Omental fat pad (tissue), 4 donors: ENCODE measurements around the gene TXNDC8. TPM values are rescaled to one million over a fixed set of nuclear protein-coding genes. Genes with fewer than 3 reads are reported as not detected.
"Not testable (repeated sequence)": the region's sequence is repeated elsewhere in the genome, so short reads cannot be mapped to it uniquely, and the experiment has no call there.

ENCODE experiments used
- ATAC-seq: fragments of 150-250 bp; one replicate; pipeline ENCODE4 v1.9.1; 2016; ENCODE audit warnings: mild to moderate bottlenecking, moderate library complexity; ENCODE audit not compliant: low FRiP score
- DNase-seq: peaks from one replicate; pipeline ENCODE4 v3.0.0-alpha.2; 2019; ENCODE audit warnings: low spot score
- CTCF ChIP-seq, 3 donors: fragments of 450-650 bp; IDR thresholded peaks; one replicate each; pipeline ENCODE4 v1.5.1; 2016 to 2017; ENCODE audit warnings: antibody characterized with exemption in 3 of 3, mild to moderate bottlenecking in 3 of 3, moderate library complexity in 2 of 3
- total RNA-seq, 4 donors: library from RNA; depleted of rRNA; stranded (reverse); fragments of >200 nt; gene quantifications; one replicate each; pipeline ENCODE4 v1.1.0, GENCODE V29; 2016

Gene TXNDC8
- not detected for total RNA-seq

- TF ChIP-seq CTCF (IDR thresholded peaks at IDR 0.05), result no peak
- no peak for ATAC-seq
- DNase-seq, result no peak
Measured at GRCh38 chr9:110337727-110338126, at the start of gene TXNDC8. Gene TXNDC8 (minus strand): TSS chr9:110337863.

- ATAC-seq, result no peak
- TF ChIP-seq CTCF (IDR thresholded peaks at IDR 0.05), result no peak
- no peak for DNase-seq
Measured at GRCh38 chr9:110383491-110383890, 45.8 kb upstream of the TXNDC8 start.

- TF ChIP-seq CTCF (IDR thresholded peaks at IDR 0.05), result no peak
- DNase-seq (no peak), ATAC-seq (no peak)
Measured at GRCh38 chr9:110382731-110383130, 45.1 kb upstream of the TXNDC8 start.

- TF ChIP-seq CTCF (IDR thresholded peaks at IDR 0.05), result no peak
- ATAC-seq (no peak), DNase-seq (no peak)
Measured at GRCh38 chr9:110371411-110372007, 33.8 kb upstream of the TXNDC8 start.

- DNase-seq (no peak), ATAC-seq (no peak)
- TF ChIP-seq CTCF (IDR thresholded peaks at IDR 0.05), result no peak
Measured at GRCh38 chr9:110370315-110370714, 32.7 kb upstream of the TXNDC8 start.

GRCh38 chr9:110364451-110364850, 26.8 kb upstream of the TXNDC8 start:
- DNase-seq (no peak), ATAC-seq (no peak)
- TF ChIP-seq CTCF (IDR thresholded peaks at IDR 0.05), result no peak

GRCh38 chr9:110358992-110359391, 21.3 kb upstream of the TXNDC8 start:
- ATAC-seq, DNase-seq: not testable (repeated sequence)
